MCF 10A (cell line): ENCODE data around the gene SCN9A. TPM values are rescaled to one million over a fixed set of nuclear protein-coding genes. Genes with fewer than 3 reads are reported as not detected.

ENCODE experiments used
- BruUV-seq: library from RNA; stranded (reverse); fragments of 400-500 nt; replicated peaks from 2 replicates; lab custom pipeline; 2021; lab: Mats Ljungman, UMichigan
- CTCF ChIA-PET: fragments of 300-600 bp; sonication (Branson Sonifier 250); formaldehyde crosslinking; extraction: SDS; loops from one replicate; lab custom pipeline; 2021; ENCODE audit warnings: antibody characterized with exemption, inconsistent platforms; lab: Yijun Ruan, JAX
- POLR2A ChIA-PET: fragments of 300-600, 350-650 bp; sonication (Branson Sonifier 250); formaldehyde crosslinking; extraction: SDS; loops from one replicate; lab custom pipeline; 2020; ENCODE audit warnings: antibody characterized with exemption, inconsistent platforms; lab: Yijun Ruan, JAX
- DNase-seq: peaks from one replicate; pipeline ENCODE4 v3.0.0-alpha.2; 2018; ENCODE audit not compliant: unreplicated experiment
- H3K27ac Mint-ChIP-seq: one replicate; pipeline ENCODE4 v1.8.0; 2022; ENCODE audit warnings: mild to moderate bottlenecking, low read depth, mixed read lengths; ENCODE audit not compliant: unreplicated experiment
- H3K27me3 Mint-ChIP-seq: one replicate; pipeline ENCODE4 v1.8.0; 2022; ENCODE audit warnings: mixed read lengths; ENCODE audit not compliant: insufficient read depth, unreplicated experiment
- H3K36me3 Mint-ChIP-seq: one replicate; pipeline ENCODE4 v1.8.0; 2022; ENCODE audit warnings: mild to moderate bottlenecking, moderate library complexity, mixed read lengths; ENCODE audit not compliant: insufficient read depth, unreplicated experiment
- H3K4me1 Mint-ChIP-seq: one replicate; pipeline ENCODE4 v1.8.0; 2022; ENCODE audit warnings: mixed read lengths; ENCODE audit not compliant: insufficient read depth, unreplicated experiment
- H3K4me3 Mint-ChIP-seq: one replicate; pipeline ENCODE4 v1.8.0; 2022; ENCODE audit warnings: mild to moderate bottlenecking, moderate library complexity, mixed read lengths; ENCODE audit not compliant: unreplicated experiment
- H3K9me3 Mint-ChIP-seq: one replicate; pipeline ENCODE4 v1.8.0; 2022; ENCODE audit warnings: mixed read lengths; ENCODE audit not compliant: unreplicated experiment
- CTCF ChIP-seq: fragments of 200-600 bp; IDR thresholded peaks from one replicate; pipeline ENCODE4 v1.8.0; 2022; ENCODE audit warnings: antibody characterized with exemption, mild to moderate bottlenecking; ENCODE audit not compliant: unreplicated experiment
- intact Hi-C: fragments of 100-400 bp; cut with micrococcal nuclease; formaldehyde crosslinking; loops from 2 replicates; pipeline ENCODE4 v1.14.1; 2022
- total RNA-seq: library from RNA; stranded (reverse); gene quantifications from 2 replicates; pipeline ENCODE4 v1.2.3, GENCODE V29; 2022

The SCN9A gene
- total RNA-seq, 1 experiment from 2014 or later: 1.3 TPM

GRCh38 chr2:166365803-166366420 is 9.8 kb downstream of the SCN9A start:
- H3K4me3 Mint-ChIP-seq: no peak overlapping the region
- intact Hi-C loops: no loop called here
- H3K36me3 Mint-ChIP-seq: no peaks in the 10 kb centered on the region
- H3K4me1 Mint-ChIP-seq: peaks cover 9% of the 10 kb centered on the region
- H3K9me3 Mint-ChIP-seq: no peaks in the 10 kb centered on the region
- no peak for TF ChIP-seq CTCF
- ChIA-PET CTCF (interaction anchor here (1.2 to 1.5 kb wide), 2 partner anchors 18 to 19 kb away, joined by 3 to 4 read pairs; no protein-coding TSS in a partner anchor), POLR2A (interaction anchor here (1.3 kb wide), 1 partner anchor 19 kb away, joined by 4 read pairs; no protein-coding TSS in a partner anchor)
- BruUV-seq: no TSS peak
- peaks cover 58% of the 10 kb centered on the region for H3K27me3 Mint-ChIP-seq
- DNase-seq: peak; percentile 14
- no peak overlapping the region for H3K27ac Mint-ChIP-seq

GRCh38 chr2:166365239-166365638 is 10.5 kb downstream of the SCN9A start:
- no peak overlapping the region for H3K4me3 Mint-ChIP-seq
- peaks cover 9% of the 10 kb centered on the region for H3K4me1 Mint-ChIP-seq
- POLR2A ChIA-PET: no interaction called here
- CTCF ChIA-PET: no interaction called here
- H3K27ac Mint-ChIP-seq: no peak overlapping the region
- no peak for TF ChIP-seq CTCF
- H3K27me3 Mint-ChIP-seq: peaks cover 58% of the 10 kb centered on the region
- H3K36me3 Mint-ChIP-seq: no peaks in the 10 kb centered on the region
- DNase-seq: no peak
- intact Hi-C loops: no loop called here
- BruUV-seq: no TSS peak
- no peaks in the 10 kb centered on the region for H3K9me3 Mint-ChIP-seq

GRCh38 chr2:166364476-166365161 is 11.1 kb downstream of the SCN9A start:
- no peak for TF ChIP-seq CTCF
- Mint-ChIP-seq H3K27ac (no peak overlapping the region), H3K4me3 (no peak overlapping the region), H3K4me1 (peaks cover 9% of the 10 kb centered on the region), H3K36me3 (no peaks in the 10 kb centered on the region), H3K9me3 (no peaks in the 10 kb centered on the region), H3K27me3 (peaks cover 58% of the 10 kb centered on the region)
- POLR2A ChIA-PET: no interaction called here
- DNase-seq: no peak
- no TSS peak for BruUV-seq
- intact Hi-C loops: no loop called here
- CTCF ChIA-PET: no interaction called here

- Mint-ChIP-seq H3K27me3 (peaks cover 54% of the 10 kb centered on the region), H3K36me3 (no peaks in the 10 kb centered on the region), H3K27ac (peak overlapping the region; percentile 31), H3K4me1 (peaks cover 9% of the 10 kb centered on the region), H3K4me3 (no peak overlapping the region), H3K9me3 (no peaks in the 10 kb centered on the region)
- peak; percentile 37 for TF ChIP-seq CTCF
- peak; percentile 33 for DNase-seq
- POLR2A ChIA-PET: no interaction called here
- intact Hi-C loops: loop anchor here (1.0 kb wide), 3 partner anchors 23 to 155 kb away; no protein-coding TSS in a partner anchor
- no TSS peak for BruUV-seq
- CTCF ChIA-PET: interaction anchor here (0.5 to 1.9 kb wide), 21 partner anchors 10 to 640 kb away, joined by 3 to 17 read pairs (median 4); partner anchors contain the start of gene SCN9A
These were observed 14.2 kb downstream of the SCN9A start for GRCh38 chr2:166361351-166362153.
